ENCODE measurements around the gene OVAAL.

OVAAL gene

GRCh38 chr1:180558664-180559063, at the start of gene OVAAL:
Gene OVAAL, plus strand, starts transcription at chr1:180558964.
- DNase-seq (ENCODE audit: low read depth) = no peak

DNA sequence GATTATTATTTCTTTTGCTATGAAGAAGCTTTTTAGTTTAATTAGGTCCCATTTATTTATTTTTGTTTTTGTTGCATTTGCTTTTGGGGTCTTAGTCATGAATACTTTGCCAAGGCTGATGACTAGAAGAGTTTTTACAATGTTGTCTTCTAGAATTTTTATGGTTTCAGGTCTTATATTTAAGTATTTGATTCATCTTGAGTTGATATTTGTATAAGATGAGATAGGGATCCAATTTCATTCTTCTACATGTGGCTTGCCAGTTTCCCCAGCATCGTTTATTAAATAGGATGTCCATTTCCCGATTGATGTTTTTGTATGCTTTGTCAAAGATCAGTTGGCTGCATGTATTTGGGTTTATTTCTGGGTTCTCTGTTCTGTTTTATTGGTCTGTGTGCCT, 47.9 kb upstream of the OVAAL start:
- no peak for DNase-seq (ENCODE audit: low read depth)

DNA sequence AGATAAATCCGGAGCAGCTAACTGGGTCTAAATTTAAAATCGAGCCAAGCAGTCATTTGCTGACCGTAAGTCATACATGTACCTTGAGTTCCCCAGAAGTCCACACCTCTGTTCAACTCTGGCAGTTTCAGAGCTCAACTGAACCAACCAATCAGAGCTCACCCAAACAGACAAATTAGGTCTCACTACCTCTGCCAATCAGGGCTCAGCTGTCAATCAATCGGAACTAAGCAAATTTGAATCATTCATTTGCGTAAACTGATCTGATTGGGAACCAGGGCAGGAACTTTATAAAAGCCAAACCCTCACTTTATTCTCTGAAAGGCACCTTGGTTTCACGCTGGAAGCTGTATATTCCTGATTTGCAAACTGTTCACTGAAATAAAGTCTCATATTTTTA, 45.2 kb upstream of the OVAAL start:
- DNase-seq (ENCODE audit: low read depth) = no peak

DNA sequence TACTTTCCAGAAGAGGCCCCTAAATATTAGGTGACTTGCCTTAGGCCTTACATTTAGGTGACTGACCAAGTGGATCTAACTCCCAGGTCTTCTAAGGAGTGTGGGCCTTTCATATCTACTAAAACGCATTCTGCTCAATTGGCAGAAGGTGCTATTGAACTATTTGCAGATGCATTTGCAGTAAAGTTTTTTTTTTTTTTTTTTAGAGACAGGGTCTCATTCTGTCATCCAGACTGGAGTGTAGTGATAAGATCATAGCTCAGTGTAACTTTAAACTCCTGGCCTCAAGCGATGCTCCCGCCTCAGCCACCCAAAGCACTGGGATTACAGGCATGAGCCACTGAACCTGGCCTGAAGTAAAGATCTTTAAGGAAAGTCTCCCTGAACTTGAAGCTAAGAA, 43.4 kb upstream of the OVAAL start:
- no peak for DNase-seq (ENCODE audit: low read depth)

DNA sequence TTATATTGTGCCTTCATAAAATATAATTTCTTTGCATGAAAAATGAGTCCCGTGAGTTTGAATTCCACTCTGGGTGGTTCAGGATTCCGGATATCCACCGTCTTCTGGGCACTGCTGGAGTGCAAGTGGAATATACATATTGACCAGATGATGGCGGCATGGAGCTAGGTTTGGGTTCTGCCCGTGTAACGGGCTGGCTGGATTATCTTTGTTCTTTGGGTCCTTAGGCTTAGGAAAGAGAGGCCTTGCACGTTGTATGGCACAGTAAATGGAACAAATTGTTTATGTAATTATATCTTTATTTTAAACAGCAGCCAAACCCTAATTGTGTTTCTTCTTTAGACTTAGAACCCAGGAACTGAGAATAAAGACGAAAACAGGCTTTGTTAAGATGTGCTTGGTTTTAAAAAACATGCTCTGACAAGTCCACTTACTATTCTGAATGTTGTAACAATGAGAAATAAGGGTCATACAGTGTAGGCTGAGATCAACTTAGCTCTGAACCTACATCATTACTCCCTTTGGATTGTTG, 42.8 kb upstream of the OVAAL start:
- peak; percentile 30 for DNase-seq (ENCODE audit: low read depth)

DNA sequence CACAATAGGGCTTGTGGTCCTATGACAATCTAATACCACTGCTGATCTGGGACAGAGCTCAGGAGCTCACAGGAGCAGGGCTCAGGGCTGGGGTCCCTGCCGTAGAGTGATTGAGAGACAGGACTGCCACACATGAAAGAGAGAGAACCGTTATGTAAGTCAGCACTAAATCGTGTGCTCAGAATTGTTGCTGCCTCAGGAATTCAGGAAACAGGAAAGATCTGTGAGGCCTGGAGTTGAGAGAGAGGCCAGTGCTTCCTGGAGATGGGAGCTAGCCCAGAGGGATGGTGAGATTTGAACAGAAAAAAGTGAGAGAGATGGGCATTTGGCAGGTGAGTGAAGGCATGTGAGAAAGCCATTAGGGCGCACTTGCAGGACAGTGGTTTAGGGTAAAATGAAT, 38.9 kb upstream of the OVAAL start:
- no peak for DNase-seq (ENCODE audit: low read depth)

DNA sequence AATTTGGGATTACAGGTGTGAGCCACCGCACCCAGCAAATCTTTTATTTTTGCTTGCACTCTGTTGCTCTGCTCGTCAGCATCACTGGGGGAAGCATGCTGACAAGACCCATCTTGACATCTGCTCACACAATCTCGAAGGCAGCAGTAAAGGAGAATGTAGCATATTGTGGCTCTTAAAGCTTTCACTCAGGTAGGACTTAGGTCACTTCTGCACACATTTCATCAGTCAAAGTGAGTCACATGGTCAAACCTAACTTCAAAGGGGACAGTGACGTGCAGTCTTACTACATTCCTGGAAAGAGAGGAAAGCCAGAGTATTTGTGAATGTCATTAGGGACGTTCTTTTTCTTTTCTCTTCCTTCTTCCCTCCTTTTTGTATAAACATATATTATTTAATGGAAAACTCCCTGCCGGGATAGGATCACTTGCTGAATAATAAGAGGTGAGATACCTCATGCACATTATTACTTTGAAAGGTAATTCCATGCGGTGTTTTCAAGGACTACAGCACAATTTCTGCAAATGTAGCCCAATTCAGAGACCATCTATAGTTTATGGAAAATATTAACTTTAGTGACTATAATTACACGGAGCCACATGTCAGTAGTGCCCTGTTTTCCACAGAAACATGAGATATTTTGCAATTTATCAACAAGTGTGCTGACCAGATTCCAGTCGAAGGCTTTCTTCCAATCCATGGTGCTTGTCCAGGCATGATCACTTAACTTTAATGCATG, 37.1 kb upstream of the OVAAL start:
- DNase-seq (ENCODE audit: low read depth) = no peak

GRCh38 chr1:180522213-180522515, 36.6 kb upstream of the OVAAL start:
- DNase-seq (ENCODE audit: low read depth) = no peak

GRCh38 chr1:180524160-180524914, 34.4 kb upstream of the OVAAL start:
- DNase-seq (ENCODE audit: low read depth) = no peak

- DNase-seq (ENCODE audit: low read depth) = no peak
These were observed 33.6 kb upstream of the OVAAL start for GRCh38 chr1:180524915-180525714.

GRCh38 chr1:180525715-180526039, 33.1 kb upstream of the OVAAL start:
- no peak for DNase-seq (ENCODE audit: low read depth)

GRCh38 chr1:180527101-180527669, 31.6 kb upstream of the OVAAL start:
- no peak for DNase-seq (ENCODE audit: low read depth)

DNA sequence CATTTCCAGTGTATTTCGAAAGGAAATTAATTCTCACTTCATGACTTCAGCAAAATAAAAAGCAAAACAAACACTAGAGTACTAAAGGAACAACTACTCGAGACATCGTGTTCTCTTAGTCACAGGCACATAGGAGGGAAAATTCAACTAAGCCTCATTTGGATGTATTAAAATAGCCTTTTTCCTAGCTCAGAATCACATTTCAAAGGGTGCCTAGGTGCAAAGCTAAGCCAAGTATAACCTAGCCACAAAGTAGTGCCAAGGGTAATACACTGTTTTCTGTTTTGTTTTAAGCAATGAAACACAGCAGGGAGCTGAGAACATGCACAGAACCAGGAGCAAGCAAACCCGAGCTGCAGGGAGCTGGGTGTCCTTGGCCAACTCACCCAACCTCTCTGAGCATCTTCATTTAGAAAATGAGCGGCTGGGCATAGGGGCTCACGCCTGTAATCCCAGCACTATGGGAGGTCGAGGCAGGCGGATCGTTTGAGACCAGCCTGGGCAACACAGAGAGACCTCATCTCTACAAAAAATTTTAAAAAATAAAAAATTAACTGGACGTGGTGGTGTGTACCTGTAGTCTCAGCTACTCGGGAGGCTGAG, 29.8 kb upstream of the OVAAL start:
- no peak for DNase-seq (ENCODE audit: low read depth)

DNA sequence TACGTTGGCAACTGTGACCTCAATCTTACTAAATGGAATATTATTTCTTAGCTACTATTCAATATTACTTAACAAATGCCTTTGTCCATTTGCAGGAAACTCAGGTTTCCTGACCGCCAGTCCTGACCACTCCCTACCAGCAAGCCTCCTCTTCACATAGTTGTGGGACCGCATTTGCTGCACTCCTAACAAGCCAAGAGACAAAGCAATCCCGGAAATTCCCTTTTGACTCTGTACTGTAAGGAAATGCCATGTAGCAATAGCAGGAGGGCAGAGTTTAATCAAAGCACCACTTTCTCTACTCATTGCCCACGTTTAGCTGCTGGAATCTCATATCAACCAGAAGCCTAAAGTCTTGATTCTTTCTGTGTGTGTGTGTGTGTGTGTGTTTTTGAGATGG, 28.3 kb upstream of the OVAAL start:
- DNase-seq (ENCODE audit: low read depth) = no peak

DNA sequence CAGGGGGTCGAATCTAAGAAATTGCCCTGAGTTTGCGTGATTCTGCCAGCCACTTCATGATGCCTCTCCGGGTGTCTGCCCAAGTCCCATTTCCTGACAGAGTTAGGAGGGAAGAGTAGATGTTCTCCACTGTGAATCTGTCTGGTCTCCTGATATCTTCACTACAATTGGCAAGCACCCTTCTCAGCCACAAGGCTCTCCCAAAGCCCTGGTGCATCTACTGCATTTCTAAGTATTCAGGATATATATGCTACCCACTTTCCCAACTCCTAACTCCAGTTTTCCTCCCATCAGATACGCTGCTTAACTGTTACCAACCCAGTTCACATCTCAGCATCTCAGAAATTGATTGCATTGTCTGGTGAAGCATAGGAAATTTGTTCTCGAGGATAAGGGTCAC, 25.9 kb upstream of the OVAAL start:
- no peak for DNase-seq (ENCODE audit: low read depth)

DNA sequence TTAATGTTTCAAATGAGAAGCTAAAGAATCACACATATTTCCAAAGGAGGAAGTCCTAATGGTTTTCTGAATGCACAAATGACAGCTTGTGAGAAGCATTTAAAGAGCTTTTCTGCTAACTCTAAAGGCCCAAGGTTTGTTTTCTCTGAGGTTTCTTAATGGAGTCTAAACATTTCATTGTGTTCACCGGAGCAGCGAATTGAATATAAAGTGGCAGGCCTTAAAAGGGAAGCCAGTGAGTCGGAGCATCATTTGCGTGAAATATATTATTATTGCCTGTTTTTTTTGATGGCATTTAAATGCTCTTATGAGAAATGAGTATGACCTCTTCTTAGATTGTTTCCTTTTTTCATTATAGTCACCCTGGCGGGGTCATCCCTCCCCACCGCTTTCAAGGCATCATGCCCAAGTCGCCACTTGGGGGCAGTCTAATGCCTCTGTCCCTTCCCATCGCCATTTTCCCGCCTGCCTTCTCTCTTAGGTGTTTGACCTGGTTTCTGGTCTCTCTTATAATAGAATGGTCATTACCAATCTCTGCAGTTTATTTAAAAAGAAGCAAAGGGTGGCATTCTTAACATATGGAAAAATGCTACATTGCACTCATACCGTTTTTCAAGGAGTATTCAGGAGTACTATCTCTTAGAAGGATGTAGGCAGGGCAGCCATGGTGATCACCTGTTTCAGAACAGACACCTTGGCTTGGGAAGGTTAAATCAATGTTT, 25.3 kb upstream of the OVAAL start:
- DNase-seq (ENCODE audit: low read depth) = peak; percentile 26

DNA sequence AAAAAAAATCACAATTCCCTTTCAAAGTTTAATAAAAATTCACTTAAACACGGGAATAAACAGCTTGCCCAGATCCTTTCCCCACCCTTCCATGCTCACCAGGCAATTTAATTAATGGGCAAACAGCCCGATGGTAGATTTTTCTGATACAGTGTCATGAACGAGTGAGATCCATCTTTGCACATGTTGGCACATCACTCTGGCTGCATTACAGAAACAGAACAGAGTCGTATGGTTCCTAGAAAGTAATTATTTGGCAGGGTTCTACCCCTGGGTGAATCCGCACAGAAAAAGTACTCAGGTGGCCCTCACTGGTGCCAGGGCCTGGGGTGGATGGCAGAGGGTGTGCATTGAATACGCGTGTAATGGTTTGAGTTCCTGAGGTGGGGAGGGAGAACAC, 24.6 kb upstream of the OVAAL start:
- no peak for DNase-seq (ENCODE audit: low read depth)

- no peak for DNase-seq (ENCODE audit: low read depth)
These were observed 23.3 kb upstream of the OVAAL start for GRCh38 chr1:180535418-180535999.

DNA sequence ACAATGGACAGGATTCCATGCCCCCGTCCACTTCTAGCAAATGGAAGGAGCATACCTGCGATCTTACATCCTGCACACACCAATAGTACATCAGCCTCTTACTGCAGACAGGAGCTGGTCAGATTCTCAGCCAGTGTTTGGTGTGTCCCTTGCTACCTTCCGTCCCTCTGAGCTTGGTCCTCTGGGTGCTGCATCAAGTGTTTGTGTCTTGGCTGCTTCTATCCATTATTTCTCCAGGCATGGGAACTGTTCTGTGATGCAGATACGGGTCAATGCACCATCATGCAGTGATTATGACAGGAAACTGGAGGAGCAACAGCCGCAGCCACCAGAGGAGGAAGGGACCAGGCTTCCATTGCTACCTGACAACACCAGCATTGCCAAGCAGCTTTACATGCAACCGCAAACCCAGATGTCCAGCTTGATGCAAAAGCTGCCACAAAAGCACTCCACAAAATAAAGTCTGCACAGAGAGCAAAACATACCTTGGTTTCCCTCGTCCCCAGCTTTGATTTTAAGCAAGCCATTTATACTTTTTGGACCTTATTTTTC, 21.9 kb upstream of the OVAAL start:
- no peak for DNase-seq (ENCODE audit: low read depth)

DNA sequence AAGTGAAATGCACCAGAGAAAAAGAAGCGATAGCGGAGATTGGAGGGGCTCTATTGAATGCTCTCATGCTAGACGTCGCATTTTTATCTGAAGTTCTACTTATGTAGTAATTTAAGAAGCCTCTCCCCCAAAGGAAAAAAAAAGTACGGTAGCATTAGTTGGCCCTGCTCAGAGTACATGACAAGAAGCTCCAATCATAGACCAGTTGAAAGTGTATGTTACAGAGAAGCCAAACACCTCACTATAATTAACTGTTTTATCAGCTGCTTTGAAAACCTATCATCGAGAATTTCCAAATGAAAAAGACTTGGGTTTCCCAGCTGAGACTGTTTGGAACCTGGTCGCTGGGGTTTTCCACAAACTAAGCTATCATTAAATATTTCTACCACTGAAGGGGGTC, 19.6 kb upstream of the OVAAL start:
- no peak for DNase-seq (ENCODE audit: low read depth)

All from activated T-helper 1 cell treated with Interleukin-2 at 50 U/mL for 16 hours (primary cell).